Activated CD4-positive, alpha-beta T cell treated with anti-CD3 and anti-CD28 coated beads for 24 hours (primary cell): ENCODE results near the gene C1QTNF6.

Experiments
- DNase-seq, 2 donors: peaks; one replicate each; pipeline ENCODE4 v3.0.0-alpha.2; 2020; ENCODE audit warnings: low read depth in 2 of 2

Gene C1QTNF6

DNA sequence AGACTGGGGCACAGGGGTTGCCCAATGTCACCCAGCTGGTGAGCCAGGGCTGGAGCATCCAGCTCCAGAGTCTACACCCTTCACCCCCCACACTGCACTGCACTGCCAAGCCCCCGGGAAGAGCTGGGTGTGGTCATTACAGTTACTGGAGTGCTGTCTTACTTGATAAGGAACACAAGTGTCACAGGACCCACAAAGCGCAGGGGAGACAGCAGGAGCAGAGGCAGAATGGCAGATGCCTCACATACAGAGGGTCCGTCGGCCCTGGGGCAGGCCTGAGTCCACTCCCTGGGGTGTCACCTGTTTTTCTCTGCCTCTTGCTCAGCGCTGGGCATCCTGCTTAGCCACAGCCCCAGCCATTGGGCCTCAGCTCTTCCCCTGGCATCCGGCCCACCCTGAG, 46.1 kb downstream of the C1QTNF6 start:
- DNase-seq: no peak

DNA sequence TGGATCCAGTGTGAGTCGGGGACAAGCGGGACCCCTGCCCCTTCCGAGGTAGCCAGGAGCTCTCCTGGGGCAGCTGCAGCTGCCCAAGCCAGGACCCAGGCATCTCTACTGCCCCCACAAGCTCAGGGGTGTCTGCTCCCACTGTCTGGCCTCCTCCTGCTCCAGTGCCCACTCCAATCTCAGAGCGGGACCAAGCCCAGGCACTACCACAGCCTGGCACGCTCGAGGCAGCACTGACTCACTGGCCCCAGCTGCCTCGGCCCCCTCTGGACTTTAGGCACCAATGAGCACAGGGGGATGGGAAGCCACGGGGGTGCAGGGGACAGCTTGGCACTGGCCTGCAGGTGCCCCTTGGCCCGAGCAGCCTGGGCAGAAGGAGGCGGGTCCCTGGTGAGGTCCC, 46.6 kb downstream of the C1QTNF6 start:
- DNase-seq: no peak

DNA sequence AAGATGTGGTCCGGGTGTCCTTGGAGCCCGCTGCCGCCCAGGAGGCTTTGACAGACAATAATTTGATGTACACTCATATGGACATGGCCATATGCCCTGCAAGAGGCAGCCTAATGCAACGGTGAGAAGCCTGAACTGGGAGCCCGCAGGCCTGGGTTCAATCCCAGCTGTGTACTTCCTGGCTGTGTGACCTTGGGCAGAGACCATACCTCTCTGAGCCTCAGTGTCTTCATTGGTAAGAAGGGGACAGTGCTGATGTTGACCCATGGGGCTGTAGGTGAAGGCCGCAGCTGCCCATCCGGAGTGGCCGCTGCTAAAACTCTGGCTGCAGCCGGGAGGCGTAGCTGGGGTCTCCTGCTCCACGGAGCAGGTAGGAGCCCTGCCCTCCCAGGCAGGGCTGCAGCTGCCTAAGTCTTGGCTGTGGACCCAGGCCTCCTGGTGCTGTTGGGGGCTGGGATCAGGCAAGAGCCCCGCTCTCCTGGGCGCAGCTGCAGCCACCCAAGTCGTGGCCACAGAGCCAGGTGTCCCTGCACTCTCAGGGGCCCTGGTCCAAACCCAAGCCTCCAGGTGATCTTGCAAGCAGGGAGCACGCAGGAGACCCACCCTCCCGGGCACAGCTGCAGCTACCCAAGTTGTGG, 47.2 kb downstream of the C1QTNF6 start:
- no peak for DNase-seq

DNA sequence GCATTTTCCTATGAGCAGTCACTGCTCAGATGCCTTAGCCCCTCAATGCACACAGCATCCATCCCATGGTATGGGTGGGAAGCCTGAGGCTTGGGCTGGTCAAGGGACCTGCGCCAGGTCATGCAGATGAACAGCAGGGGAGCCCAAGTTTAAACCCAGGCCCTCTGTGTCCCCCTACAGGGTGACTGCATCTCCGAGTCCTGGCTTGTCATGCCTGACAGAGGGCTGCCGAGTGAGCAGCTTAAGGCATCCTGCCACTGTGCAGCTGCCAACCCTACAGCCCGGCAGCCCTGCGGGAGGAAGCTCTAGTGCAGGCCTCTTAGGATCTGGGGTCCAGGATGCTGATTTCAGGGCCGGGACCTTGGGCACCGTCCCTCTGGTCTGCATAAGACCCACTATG, 48.3 kb downstream of the C1QTNF6 start:
- DNase-seq: no peak

DNA sequence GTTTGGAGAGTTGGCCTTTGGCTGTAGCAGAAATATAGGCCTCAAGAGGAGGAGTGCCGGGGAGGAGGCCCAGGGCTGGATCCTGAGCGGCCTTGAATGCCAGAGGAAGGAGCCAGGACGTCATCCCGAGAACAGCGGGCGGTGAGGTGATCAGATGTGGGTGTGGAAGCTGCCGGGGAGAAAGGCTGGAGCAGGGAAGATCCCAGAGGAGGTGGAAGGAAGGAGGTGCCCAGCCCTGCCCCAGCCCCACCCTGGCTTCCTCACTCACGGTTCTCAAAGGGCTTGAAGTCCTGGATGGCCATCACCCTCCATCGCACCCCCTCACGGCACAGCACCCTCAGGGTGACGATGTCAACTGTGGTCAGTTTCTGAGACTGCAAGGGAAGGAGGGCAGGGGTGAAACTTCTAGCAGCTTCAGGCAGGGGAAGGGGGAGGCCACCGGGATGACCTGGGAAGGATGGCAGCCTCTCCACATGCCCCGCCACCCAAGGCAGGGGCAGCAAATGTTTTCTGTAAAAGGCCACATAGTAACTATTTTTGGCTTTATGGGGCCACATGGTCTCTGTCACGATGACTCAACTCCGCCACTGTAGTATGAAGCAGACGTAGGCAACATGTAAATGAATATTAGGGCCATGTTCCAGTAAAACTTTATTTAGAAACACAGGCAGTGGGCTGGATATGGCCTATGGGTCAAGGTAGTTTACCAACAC, 49.0 kb downstream of the C1QTNF6 start:
- DNase-seq: no peak

DNA sequence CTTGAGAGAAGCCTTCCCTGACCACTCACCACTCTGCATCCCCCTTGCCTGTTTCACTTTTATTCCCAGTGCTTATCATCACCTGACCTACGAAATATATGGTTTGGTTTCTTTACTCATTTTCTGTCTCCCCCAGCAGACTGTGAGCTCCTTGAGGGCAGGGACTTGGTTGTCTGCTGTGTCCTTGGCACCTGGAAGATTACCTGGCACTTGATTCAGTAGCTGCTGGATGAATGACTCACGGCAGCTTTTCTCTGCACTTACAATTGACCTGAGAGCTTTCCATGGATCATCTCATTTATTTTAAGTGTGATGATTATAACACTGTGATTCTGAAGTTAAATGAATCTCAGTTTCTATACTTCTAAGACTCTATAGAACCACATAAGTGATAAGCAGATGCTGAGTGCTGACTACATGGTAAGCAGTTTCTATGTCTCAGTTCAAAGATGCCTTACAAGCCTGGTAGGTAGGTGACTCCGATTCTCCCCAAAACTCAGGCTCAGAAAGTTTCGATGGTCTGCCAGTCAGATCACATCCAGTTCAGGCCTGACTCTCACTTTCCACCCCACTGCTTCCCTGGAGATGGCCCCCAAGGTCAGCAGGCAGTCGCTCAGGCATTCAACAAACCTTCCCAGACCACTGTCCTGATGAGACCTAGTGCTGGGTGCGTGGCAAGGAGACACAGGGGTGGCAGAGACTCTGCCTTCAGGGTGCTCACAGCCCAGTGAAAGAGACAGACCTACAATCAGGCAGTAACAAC, 50.0 kb downstream of the C1QTNF6 start:
- DNase-seq: no peak

DNA sequence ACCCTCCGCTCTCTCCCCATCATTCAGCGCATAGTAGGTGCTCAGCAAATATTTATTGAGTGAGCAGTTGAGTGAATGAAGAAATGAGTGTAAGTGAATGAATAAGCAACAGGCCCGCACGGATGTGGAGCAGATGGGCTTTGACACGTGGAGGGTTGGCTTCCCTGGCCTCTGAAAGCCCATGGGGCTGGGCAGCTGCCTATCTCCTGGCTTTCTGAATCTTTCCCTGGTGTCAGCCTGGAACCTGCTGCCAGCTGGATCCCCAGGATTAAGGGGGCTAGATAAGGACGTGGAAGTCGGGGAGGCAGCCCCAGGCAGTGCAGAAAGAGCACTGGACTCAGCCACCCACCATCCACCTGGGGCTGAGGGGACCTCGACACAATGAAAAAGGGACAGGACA, 50.9 kb downstream of the C1QTNF6 start:
- no peak for DNase-seq

DNA sequence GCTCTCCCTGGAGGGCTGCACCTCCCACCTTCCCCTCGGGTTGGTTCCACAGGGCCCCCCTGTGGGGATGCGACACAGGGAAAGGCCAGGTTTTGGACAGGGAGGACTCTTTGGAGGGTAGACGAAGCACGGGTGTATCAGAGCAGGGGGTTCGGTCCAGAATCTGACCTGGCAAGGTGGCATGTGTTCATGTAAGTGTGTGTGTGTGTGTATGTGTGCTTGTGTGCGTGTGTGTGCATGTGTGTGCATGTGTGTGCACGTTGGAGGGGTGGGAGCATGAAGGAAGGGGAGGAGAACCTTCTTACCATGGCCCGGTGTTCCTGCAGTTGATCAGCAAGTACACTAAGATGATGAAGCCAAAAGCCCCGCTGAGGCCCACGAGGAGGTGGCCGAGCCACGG, 53.0 kb downstream of the C1QTNF6 start:
- no peak for DNase-seq

DNA sequence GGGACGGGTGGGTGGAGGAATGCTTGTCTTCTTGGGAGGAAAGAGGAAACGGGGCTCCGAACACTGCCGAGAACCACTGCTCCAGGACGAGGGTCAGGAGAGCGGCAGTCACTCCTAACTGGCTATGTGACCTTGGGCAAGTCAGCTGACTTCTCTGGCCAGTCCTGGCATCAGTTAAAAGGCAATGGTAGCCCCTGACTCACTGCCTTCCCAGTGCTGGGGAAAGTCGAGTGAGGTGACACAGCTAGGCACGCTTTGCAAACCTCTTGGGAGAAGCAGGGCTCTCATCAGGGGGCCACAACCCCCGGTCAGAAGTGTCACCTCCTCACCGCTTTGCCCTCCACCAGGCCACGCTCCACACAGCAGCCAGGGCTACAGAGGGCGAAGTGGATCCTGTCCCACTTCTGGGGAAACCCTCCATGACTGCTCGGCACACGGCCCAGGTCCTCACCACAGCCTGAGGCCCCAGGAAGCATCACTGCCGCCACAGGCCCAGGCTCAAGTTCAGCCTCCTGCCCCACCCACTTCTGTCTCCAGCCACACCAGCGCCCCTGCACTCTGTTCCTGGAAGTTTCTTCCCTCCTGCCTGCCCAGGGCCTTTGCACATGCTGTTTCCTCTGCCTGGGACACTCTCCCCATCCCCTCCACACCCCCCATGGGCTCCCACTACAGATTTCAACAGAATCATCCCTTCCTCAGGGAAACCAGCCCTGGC, 54.6 kb downstream of the C1QTNF6 start:
- DNase-seq: no peak

DNA sequence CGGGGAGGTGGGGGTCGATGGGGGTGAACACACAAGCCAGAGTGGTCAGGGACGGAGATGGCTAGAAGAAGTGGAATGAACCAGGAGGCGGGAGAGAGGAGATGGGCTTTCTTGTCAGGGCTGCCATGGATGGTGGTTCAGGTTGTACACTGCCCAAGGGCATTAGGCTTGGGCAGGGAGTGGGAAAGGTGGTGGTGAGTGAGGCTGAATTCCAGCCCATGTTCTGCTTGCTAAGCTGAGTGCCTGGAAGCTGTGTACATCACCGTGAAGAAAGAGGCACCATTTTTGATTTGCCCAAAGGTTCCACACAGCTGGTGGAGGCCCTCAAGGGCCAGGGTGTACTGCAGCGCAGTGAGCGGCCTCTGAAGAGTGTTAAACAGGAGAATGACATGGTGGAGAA, 55.3 kb downstream of the C1QTNF6 start:
- no peak for DNase-seq
